GM13977 (cell line): ENCODE results near the gene PANK3.
A peak's percentile ranks its signal among the peaks of the same experiment; 100 is the strongest.

Experiments used
- DNase-seq: peaks from one replicate; pipeline ENCODE4 v3.0.0; 2012; ENCODE audit warnings: low spot score
- in situ Hi-C: fragments of 300-500 bp; cut with MboI; formaldehyde crosslinking; loops from one replicate; pipeline ENCODE4 v1.12.0; 2022; ENCODE audit warnings: low sequenced_read_pairs, low pct_unique_long_range_greater_than_20kb, mixed read lengths, inconsistent platforms; ENCODE audit not compliant: unreplicated experiment
- TF ChIP-seq, protein P1 (sequence below): IDR thresholded peaks from 2 replicates; pipeline ENCODE4 v1.5.1; 2012; ENCODE audit warnings: mild to moderate bottlenecking, control low read depth; ENCODE audit not compliant: insufficient read depth; ENCODE audit errors: extremely low read depth, missing control alignments

Gene PANK3

DNA sequence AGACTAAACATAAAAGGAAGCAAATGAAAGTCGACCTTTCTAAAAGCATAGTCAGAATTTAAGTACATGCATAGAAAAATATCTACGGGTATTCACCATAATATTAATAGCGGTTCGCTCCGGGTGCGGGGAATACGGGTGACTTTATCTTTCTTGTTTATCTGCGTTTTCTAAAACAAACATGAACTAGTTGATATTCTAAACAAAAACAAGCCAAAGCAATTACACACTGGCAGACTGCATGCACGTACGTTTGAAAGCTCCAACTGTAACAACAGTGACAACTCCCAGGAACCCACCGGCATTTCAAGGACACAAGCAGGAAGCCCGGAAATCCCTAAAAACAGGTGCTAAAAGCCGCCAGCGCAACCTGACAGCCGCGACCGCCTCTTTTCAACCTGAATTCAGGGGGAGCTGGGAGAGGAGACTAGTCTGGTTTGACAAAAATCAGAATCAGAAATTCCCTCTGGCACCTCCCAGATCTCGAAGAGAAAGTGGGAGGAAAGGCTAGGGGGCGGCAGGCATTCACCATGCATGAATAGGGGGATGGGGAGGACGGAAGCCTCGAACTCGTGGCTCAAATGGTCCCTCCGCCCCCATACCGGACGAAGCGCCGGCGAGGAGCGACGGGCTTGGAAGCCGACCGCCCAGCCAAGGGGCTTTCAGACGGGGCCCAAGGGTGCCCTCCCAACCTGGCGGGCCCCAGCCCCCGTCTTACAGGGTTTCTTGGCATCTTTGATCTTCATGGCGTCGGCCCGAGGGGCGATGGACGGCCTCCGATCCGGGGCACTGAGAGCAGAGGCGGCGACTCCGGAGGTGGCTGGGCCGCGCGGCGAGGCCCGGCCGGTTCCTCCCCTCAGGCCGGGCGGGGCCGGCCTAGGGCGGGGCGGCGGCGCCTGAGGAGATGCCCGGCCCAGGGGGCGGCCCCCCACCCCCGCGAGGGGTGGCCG lies at the start of gene PANK3:
PANK3 (minus strand) TSS at position 831 of the 950 bp plus-strand sequence; CDS start at position 746, 85 bp downstream.
- in situ Hi-C loops, result no loop called here
- DNase-seq, result peak; percentile 92
- TF ChIP-seq, protein P1, sequence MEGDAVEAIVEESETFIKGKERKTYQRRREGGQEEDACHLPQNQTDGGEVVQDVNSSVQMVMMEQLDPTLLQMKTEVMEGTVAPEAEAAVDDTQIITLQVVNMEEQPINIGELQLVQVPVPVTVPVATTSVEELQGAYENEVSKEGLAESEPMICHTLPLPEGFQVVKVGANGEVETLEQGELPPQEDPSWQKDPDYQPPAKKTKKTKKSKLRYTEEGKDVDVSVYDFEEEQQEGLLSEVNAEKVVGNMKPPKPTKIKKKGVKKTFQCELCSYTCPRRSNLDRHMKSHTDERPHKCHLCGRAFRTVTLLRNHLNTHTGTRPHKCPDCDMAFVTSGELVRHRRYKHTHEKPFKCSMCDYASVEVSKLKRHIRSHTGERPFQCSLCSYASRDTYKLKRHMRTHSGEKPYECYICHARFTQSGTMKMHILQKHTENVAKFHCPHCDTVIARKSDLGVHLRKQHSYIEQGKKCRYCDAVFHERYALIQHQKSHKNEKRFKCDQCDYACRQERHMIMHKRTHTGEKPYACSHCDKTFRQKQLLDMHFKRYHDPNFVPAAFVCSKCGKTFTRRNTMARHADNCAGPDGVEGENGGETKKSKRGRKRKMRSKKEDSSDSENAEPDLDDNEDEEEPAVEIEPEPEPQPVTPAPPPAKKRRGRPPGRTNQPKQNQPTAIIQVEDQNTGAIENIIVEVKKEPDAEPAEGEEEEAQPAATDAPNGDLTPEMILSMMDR, result no peak

DNA sequence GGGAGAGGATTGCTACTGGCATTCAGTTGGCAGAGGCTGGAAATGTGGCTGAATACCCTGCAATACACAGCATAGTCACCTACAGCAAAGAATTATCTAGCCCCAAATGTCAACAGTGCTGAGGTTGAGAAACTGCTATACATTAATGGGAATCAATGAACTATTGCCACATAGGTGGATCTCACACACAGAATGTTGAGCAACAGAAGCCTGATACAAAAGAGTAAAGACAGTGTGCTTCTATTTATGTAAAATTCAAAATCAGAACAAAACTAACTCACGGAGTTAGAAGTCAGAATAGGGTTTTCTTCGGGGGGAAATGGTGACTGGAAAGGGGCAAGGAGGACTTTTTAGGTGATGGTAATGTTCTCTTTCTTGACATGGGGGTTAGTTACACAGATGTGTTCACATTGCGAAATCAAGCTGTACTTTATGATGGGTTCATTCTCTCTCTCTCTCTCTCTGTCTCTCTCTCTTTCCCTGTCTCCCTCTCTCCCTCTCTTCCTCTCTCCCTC lies 45.7 kb upstream of the PANK3 start:
- TF ChIP-seq, protein P1, result no peak
- no peak for DNase-seq
- in situ Hi-C loops, result no loop called here

- no peak for DNase-seq
- in situ Hi-C loops, result no loop called here
- TF ChIP-seq, protein P1, result no peak
These were observed 41.6 kb upstream of the PANK3 start for GRCh38 chr5:168620807-168621206.

DNA sequence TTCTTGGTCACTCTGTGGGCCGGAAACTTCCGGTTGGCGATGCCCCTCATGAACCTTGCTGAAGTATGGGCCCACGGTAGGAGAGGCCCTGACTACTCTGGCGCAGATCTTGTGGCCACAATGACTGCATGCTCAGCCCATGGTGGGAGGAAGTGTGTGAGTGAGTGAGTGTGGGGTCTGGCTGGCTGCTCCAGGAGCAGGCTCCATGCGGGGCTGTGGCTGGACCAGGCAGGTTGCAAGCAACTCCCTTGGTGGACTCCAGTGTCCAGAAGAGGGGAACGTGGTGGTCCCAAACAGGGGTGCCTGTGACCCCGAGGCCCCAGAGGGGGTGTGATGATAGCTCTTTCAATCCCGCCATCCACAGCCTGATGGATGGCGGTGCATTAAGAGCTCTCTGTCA lies 35.5 kb upstream of the PANK3 start:
- in situ Hi-C loops, result no loop called here
- no peak for DNase-seq
- TF ChIP-seq, protein P1, result no peak

DNA sequence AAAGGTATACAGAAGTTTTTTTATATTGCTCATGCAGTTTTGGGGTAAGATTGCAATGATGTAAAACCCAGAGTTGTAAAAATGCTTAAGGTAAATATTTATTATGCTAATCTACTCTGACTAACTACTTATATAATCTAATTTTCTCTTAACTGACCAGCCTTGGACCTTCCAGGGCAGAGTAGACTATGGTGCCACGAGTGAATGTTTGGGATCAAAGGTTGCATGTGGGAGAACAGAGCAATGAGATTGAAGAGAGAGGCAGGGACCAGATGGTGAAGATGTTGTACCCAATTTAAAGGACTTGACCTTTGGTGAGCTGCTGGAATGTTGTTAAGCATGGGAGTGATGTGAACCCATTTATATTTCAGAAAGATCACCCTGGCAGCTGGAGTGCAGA lies 34.8 kb upstream of the PANK3 start:
- in situ Hi-C loops, result no loop called here
- TF ChIP-seq, protein P1, result no peak

GRCh38 chr5:168613396-168613795 lies 34.2 kb upstream of the PANK3 start:
- no peak for DNase-seq
- TF ChIP-seq, protein P1, result no peak
- in situ Hi-C loops, result no loop called here

More for the DNA sequence above, 34.8 kb upstream of the PANK3 start:
- no peak for DNase-seq
